WTC11 (cell line): ENCODE results near the gene SAMD10. TPM values are rescaled to one million over a fixed set of nuclear protein-coding genes. Genes with fewer than 3 reads are reported as not detected.

Experiments used
- ATAC-seq: fragments of 200-7000 bp; cut with Tn5 transposase; 2 replicates; pipeline ENCODE4 v1.10.0; 2021; ENCODE audit warnings: mild to moderate bottlenecking, moderate library complexity
- CTCF ChIA-PET: fragments of 300-600 bp; sonication (Branson Sonifier 250); formaldehyde crosslinking; loops from one replicate; lab custom pipeline; 2021; ENCODE audit warnings: antibody characterized with exemption; lab: Charles Lee
- POLR2A ChIA-PET: fragments of 350-600 bp; sonication (Branson Sonifier 250); formaldehyde crosslinking; loops from one replicate; lab custom pipeline; 2021; ENCODE audit warnings: antibody characterized with exemption; lab: Charles Lee
- DNase-seq: peaks from one replicate; pipeline ENCODE4 v3.0.0; 2021; ENCODE audit warnings: low spot score
- H3K27ac Mint-ChIP-seq: 2 replicates; pipeline ENCODE4 v1.8.0; 2021; ENCODE audit warnings: mixed read lengths
- H3K27me3 Mint-ChIP-seq: 2 replicates; pipeline ENCODE4 v1.8.0; 2021; ENCODE audit warnings: low read depth, mild to moderate bottlenecking, moderate library complexity, mixed read lengths
- H3K36me3 Mint-ChIP-seq: 2 replicates; pipeline ENCODE4 v1.8.0; 2021; ENCODE audit warnings: mixed read lengths
- H3K4me1 Mint-ChIP-seq: 2 replicates; pipeline ENCODE4 v1.8.0; 2022; ENCODE audit warnings: mixed read lengths
- H3K4me3 Mint-ChIP-seq: 2 replicates; pipeline ENCODE4 v1.8.0; 2021; ENCODE audit warnings: mild to moderate bottlenecking, moderate library complexity, mixed read lengths
- H3K9me3 Mint-ChIP-seq: 2 replicates; pipeline ENCODE4 v1.8.0; 2021; ENCODE audit warnings: mixed read lengths
- ATF1 ChIP-seq: sonication (generic); formaldehyde crosslinking; IDR thresholded peaks from 2 replicates; pipeline ENCODE4 v1.8.1; 2023; ENCODE audit warnings: mild to moderate bottlenecking, moderate library complexity, missing genetic modification reagents
- ATF2 ChIP-seq: sonication (generic); formaldehyde crosslinking; IDR thresholded peaks from 2 replicates; pipeline ENCODE4 v1.8.1; 2022; ENCODE audit warnings: low read depth, missing genetic modification reagents, borderline replicate concordance
- CTCF ChIP-seq: fragments of 200-600 bp; IDR thresholded peaks from 2 replicates; pipeline ENCODE4 v1.8.0; 2022; ENCODE audit warnings: antibody characterized with exemption
- E2F4 ChIP-seq: sonication (generic); formaldehyde crosslinking; IDR thresholded peaks from 2 replicates; pipeline ENCODE4 v1.8.1; 2022; ENCODE audit warnings: low read depth, mild to moderate bottlenecking, moderate library complexity, missing genetic modification reagents, borderline replicate concordance
- GABPB1 ChIP-seq: sonication (generic); formaldehyde crosslinking; IDR thresholded peaks from 2 replicates; pipeline ENCODE4 v1.8.1; 2023; ENCODE audit warnings: mild to moderate bottlenecking, missing genetic modification reagents
- GTF2I ChIP-seq: fragments of 250-450 bp; sonication (Bioruptor Pico); conservative IDR thresholded peaks from 2 replicates; pipeline ENCODE4 v1.4.0; 2021; ENCODE audit warnings: mild to moderate bottlenecking
- MAX ChIP-seq: sonication (generic); formaldehyde crosslinking; IDR thresholded peaks from 2 replicates; pipeline ENCODE4 v1.8.0; 2022; ENCODE audit warnings: mild to moderate bottlenecking, missing genetic modification reagents
- MYBL2 ChIP-seq: sonication (generic); formaldehyde crosslinking; IDR thresholded peaks from 2 replicates; pipeline ENCODE4 v1.8.1; 2023; ENCODE audit warnings: mild to moderate bottlenecking, moderate library complexity, missing genetic modification reagents
- NFE2L1 ChIP-seq: sonication (generic); formaldehyde crosslinking; IDR thresholded peaks from 2 replicates; pipeline ENCODE4 v1.8.1; 2023; ENCODE audit warnings: missing genetic modification reagents
- NR3C1 ChIP-seq: sonication (generic); formaldehyde crosslinking; conservative IDR thresholded peaks from 2 replicates; pipeline ENCODE4 v1.8.1; 2023; ENCODE audit warnings: low read depth, mild to moderate bottlenecking, missing genetic modification reagents
- PREB ChIP-seq: sonication (generic); formaldehyde crosslinking; IDR thresholded peaks from 2 replicates; pipeline ENCODE4 v1.8.1; 2022; ENCODE audit warnings: mild to moderate bottlenecking, missing genetic modification reagents, moderate library complexity, borderline replicate concordance
- SMAD3 ChIP-seq: sonication (generic); formaldehyde crosslinking; IDR thresholded peaks from 2 replicates; pipeline ENCODE4 v1.8.0; 2022; ENCODE audit warnings: missing genetic modification reagents, mild to moderate bottlenecking, borderline replicate concordance
- SMAD4 ChIP-seq: sonication (generic); formaldehyde crosslinking; IDR thresholded peaks from 2 replicates; pipeline ENCODE4 v1.8.0; 2022; ENCODE audit warnings: mild to moderate bottlenecking, missing genetic modification reagents
- USF1 ChIP-seq: sonication (generic); formaldehyde crosslinking; IDR thresholded peaks from 2 replicates; pipeline ENCODE4 v1.8.0; 2022; ENCODE audit warnings: mild to moderate bottlenecking, missing genetic modification reagents
- ZBTB21 ChIP-seq: sonication (generic); formaldehyde crosslinking; IDR thresholded peaks from 2 replicates; pipeline ENCODE4 v1.8.1; 2023; ENCODE audit warnings: mild to moderate bottlenecking, missing genetic modification reagents, borderline replicate concordance
- ZNF232 ChIP-seq: sonication (generic); formaldehyde crosslinking; IDR thresholded peaks from 2 replicates; pipeline ENCODE4 v1.8.0; 2022; ENCODE audit warnings: mild to moderate bottlenecking, missing genetic modification reagents
- ZNF317 ChIP-seq: sonication (generic); formaldehyde crosslinking; IDR thresholded peaks from 2 replicates; pipeline ENCODE4 v1.8.1; 2023; ENCODE audit warnings: low read depth, mild to moderate bottlenecking, moderate library complexity, missing genetic modification reagents, borderline replicate concordance
- ZNF423 ChIP-seq: fragments of 250-450 bp; sonication (Bioruptor Pico); IDR thresholded peaks from 2 replicates; pipeline ENCODE4 v2.1.2; 2022; ENCODE audit warnings: mild to moderate bottlenecking, moderate library complexity
- ZNF425 ChIP-seq: fragments of 250-450 bp; sonication (Bioruptor Pico); conservative IDR thresholded peaks from 2 replicates; pipeline ENCODE4 v1.9.0; 2021; ENCODE audit warnings: mild to moderate bottlenecking
- total RNA-seq: library from RNA; stranded (reverse); gene quantifications from 3 replicates; pipeline ENCODE4 v1.2.3, GENCODE V29; 2021

SAMD10 gene
- total RNA-seq, 1 experiment from 2014 or later = 6.2 TPM

GRCh38 chr20:64025101-64025825, 45.8 kb upstream of the SAMD10 start (continued):
- TF ChIP-seq E2F4 (CRISPR knock-in tag) (no peak), ZNF317 (CRISPR knock-in tag) (no peak)
- TF ChIP-seq, all 79 proteins: peak for 0

GRCh38 chr20:64024141-64024990, 44.9 kb upstream of the SAMD10 start:
- no peak for TF ChIP-seq CTCF
- TF ChIP-seq ZNF423 = no peak
- no peak for TF ChIP-seq MAX (CRISPR knock-in tag)
- no peak for TF ChIP-seq NR3C1 (CRISPR knock-in tag)
- TF ChIP-seq ZBTB21 (CRISPR knock-in tag) = no peak
- TF ChIP-seq SMAD4 (CRISPR knock-in tag) = no peak
- TF ChIP-seq GABPB1 (CRISPR knock-in tag) = no peak
- no peak for TF ChIP-seq SMAD3
- TF ChIP-seq ATF1 (CRISPR knock-in tag) = no peak
- TF ChIP-seq ATF2 (CRISPR knock-in tag) = no peak
- TF ChIP-seq PREB (CRISPR knock-in tag) = no peak
- TF ChIP-seq NFE2L1 (CRISPR knock-in tag) = no peak
- no peak for TF ChIP-seq USF1 (CRISPR knock-in tag)
- TF ChIP-seq MYBL2 (CRISPR knock-in tag) = no peak
- TF ChIP-seq ZNF425 (CRISPR knock-in tag) = no peak
- TF ChIP-seq ZNF317 (CRISPR knock-in tag) = no peak
- no peak for TF ChIP-seq ZNF232 (CRISPR knock-in tag)
- no peak for TF ChIP-seq GTF2I (CRISPR knock-in tag)
- TF ChIP-seq E2F4 (CRISPR knock-in tag) = no peak
- TF ChIP-seq, all 79 proteins: peak for 0
- no peak for ATAC-seq
- Mint-ChIP-seq H3K36me3 (peaks cover 62% of the 10 kb centered on the region), H3K27ac (no peak overlapping the region), H3K4me3 (no peak overlapping the region), H3K27me3 (no peaks in the 10 kb centered on the region), H3K9me3 (no peaks in the 10 kb centered on the region), H3K4me1 (no peaks in the 10 kb centered on the region)
- ChIA-PET POLR2A (no interaction called here), CTCF (interaction anchor here (1.1 kb wide), 1 partner anchor 14 kb away, joined by 5 read pairs; no protein-coding TSS in a partner anchor)
- DNase-seq = no peak
